HG03378 (cell line): Measurements from ENCODE around the gene CISH.

Experiments used
- ATAC-seq: cut with Tn5 transposase; IDR thresholded peaks from one replicate; pipeline ENCODE4 v1.9.1; 2021; ENCODE audit warnings: mild to moderate bottlenecking, moderate library complexity; ENCODE audit not compliant: unreplicated experiment

The CISH gene

GRCh38 chr3:50637945-50638344, 26.4 kb upstream of the CISH start:
- ATAC-seq: no peak

GRCh38 chr3:50637011-50637410, 25.4 kb upstream of the CISH start:
- no peak for ATAC-seq

- ATAC-seq: no peak
These were observed 23.5 kb upstream of the CISH start for GRCh38 chr3:50635066-50635465.

- no peak for ATAC-seq
These were observed 21.7 kb upstream of the CISH start for GRCh38 chr3:50633230-50633790.

- ATAC-seq: no peak
These were observed 20.9 kb upstream of the CISH start for GRCh38 chr3:50632450-50632849.

GRCh38 chr3:50630877-50631276, 19.3 kb upstream of the CISH start:
- no peak for ATAC-seq

- ATAC-seq: no peak
These were observed 18.8 kb upstream of the CISH start for GRCh38 chr3:50630394-50630793.

- ATAC-seq: no peak
These were observed 17.0 kb upstream of the CISH start for GRCh38 chr3:50628601-50629000.

- no peak for ATAC-seq
These were observed 16.0 kb upstream of the CISH start for GRCh38 chr3:50627407-50628051.

- ATAC-seq: no peak
These were observed 14.8 kb upstream of the CISH start for GRCh38 chr3:50626401-50626800.

- no peak for ATAC-seq
These were observed 13.9 kb upstream of the CISH start for GRCh38 chr3:50625231-50626182.

- no peak for ATAC-seq
These were observed 13.1 kb upstream of the CISH start for GRCh38 chr3:50624634-50625033.

- no peak for ATAC-seq
These were observed 12.4 kb upstream of the CISH start for GRCh38 chr3:50623840-50624474.

GRCh38 chr3:50622881-50623280, 11.3 kb upstream of the CISH start:
- ATAC-seq: no peak

GRCh38 chr3:50620820-50621219, 9.2 kb upstream of the CISH start:
- no peak for ATAC-seq

GRCh38 chr3:50620420-50620819, 8.8 kb upstream of the CISH start:
- no peak for ATAC-seq

- ATAC-seq: no peak
These were observed 6.4 kb upstream of the CISH start for GRCh38 chr3:50617911-50618481.

GRCh38 chr3:50617096-50617791, 5.7 kb upstream of the CISH start, which contains the start of gene MAPKAPK3:
TSS of gene MAPKAPK3 (plus strand) at chr3:50617151. CDS start at chr3:50617566, 415 bp downstream.
- no peak for ATAC-seq

- no peak for ATAC-seq
These were observed 5.2 kb upstream of the CISH start for GRCh38 chr3:50616770-50617095.

GRCh38 chr3:50616003-50616769, 4.6 kb upstream of the CISH start:
- peak; percentile 33 for ATAC-seq
